ENCODE measurements around the gene RAVER1.
"Not testable (repeated sequence)": the region's sequence is repeated elsewhere in the genome, so short reads cannot be mapped to it uniquely, and the experiment has no call there.

Gene RAVER1

GRCh38 chr19:10332965-10333757 lies at the start of gene RAVER1:
TSS of gene RAVER1 (minus strand) at chr19:10333529. CDS start at chr19:10333507, 22 bp downstream.
- peak; percentile 93 to 96 (median 96) for DNase-seq

GRCh38 chr19:10383223-10383499 lies 49.8 kb upstream of the RAVER1 start:
- not testable (repeated sequence) for DNase-seq

GRCh38 chr19:10380313-10381102 lies 47.2 kb upstream of the RAVER1 start, which contains the start of gene TYK2:
TSS of gene TYK2 (minus strand) at chr19:10380572. CDS start at chr19:10378406, 2,166 bp downstream.
- peak; percentile 88 to 93 (median 88) for DNase-seq

GRCh38 chr19:10379880-10380312 lies 46.6 kb upstream of the RAVER1 start:
- no peak for DNase-seq

GRCh38 chr19:10378124-10378523 lies 44.8 kb upstream of the RAVER1 start:
- no peak for DNase-seq

GRCh38 chr19:10377140-10377640 lies 43.9 kb upstream of the RAVER1 start:
- DNase-seq, result not testable (repeated sequence)

GRCh38 chr19:10374931-10375330 lies 41.6 kb upstream of the RAVER1 start:
- no peak for DNase-seq

GRCh38 chr19:10372690-10373089 lies 39.4 kb upstream of the RAVER1 start:
- no peak for DNase-seq

- DNase-seq, result no peak
These were observed 34.9 kb upstream of the RAVER1 start for GRCh38 chr19:10368101-10368803.

GRCh38 chr19:10366950-10367512 lies 33.7 kb upstream of the RAVER1 start:
- DNase-seq, result not testable (repeated sequence)

- no peak for DNase-seq
These were observed 32.2 kb upstream of the RAVER1 start for GRCh38 chr19:10365518-10365917.

GRCh38 chr19:10364644-10365043 lies 31.3 kb upstream of the RAVER1 start:
- no peak for DNase-seq

GRCh38 chr19:10363789-10364281 lies 30.5 kb upstream of the RAVER1 start:
- DNase-seq, result no peak

- DNase-seq, result no peak
These were observed 28.9 kb upstream of the RAVER1 start for GRCh38 chr19:10362259-10362658.

GRCh38 chr19:10361569-10362011 lies 28.3 kb upstream of the RAVER1 start:
- no peak for DNase-seq

- DNase-seq, result no peak
These were observed 23.1 kb upstream of the RAVER1 start for GRCh38 chr19:10356431-10356830.

- DNase-seq, result no peak
These were observed 20.6 kb upstream of the RAVER1 start for GRCh38 chr19:10353793-10354391.

- DNase-seq, result no peak
These were observed 19.7 kb upstream of the RAVER1 start for GRCh38 chr19:10352764-10353671.

GRCh38 chr19:10346509-10346908 lies 13.2 kb upstream of the RAVER1 start:
- DNase-seq, result no peak

- DNase-seq, result no peak
These were observed 11.5 kb upstream of the RAVER1 start for GRCh38 chr19:10344780-10345179.

GRCh38 chr19:10343495-10343894 lies 10.2 kb upstream of the RAVER1 start:
- no peak for DNase-seq

Data from activated CD4-positive, CD25-positive, alpha-beta regulatory T cell (primary cell).